ENCODE results near the gene OR10P1. TPM values are rescaled to one million over a fixed set of nuclear protein-coding genes. Genes with fewer than 3 reads are reported as not detected.

Gene OR10P1
- total RNA-seq, 4 donors from 2014 or later: not detected

DNA sequence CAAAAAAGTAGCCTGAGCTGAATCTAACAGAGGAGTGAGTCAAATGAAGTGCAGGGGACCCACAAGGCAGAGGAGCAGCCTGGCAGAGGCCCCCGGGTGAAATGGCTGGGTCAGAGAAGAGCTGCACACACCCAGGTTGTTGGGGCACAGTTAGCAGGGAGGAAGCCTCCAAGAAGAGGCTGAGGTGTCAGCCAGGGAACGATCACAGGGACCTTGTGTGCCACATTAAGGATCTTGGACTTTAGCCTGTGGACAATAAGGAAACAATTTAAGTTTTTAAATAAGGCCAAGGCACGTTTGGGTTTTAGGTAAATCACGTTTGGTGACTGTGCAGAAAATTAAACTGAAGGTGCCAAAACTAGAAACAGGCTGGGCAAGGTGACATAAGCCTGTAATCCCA lies 35.1 kb downstream of the OR10P1 start:
- DNase-seq (ENCODE audit: extremely low spot score): no peak
- Histone ChIP-seq H3K36me3 (no peaks in the 10 kb centered on the region), H3K9me3 (no peaks in the 10 kb centered on the region), H3K4me3 (no peak overlapping the region), H3K4me1 (no peaks in the 10 kb centered on the region), H3K27me3 (no peaks in the 10 kb centered on the region), H3K27ac (replicated peaks in 1 of 4) (no peak overlapping the region)
- intact Hi-C loops (cut with DNase I): no loop called here
- 63% methylated on average over 4 of the region's 4 CpGs for WGBS
- TF ChIP-seq POLR2A (IDR thresholded peaks at IDR 0.05; ENCODE audit: low read depth): no peak
- no peak for TF ChIP-seq EP300 (IDR thresholded peaks at IDR 0.05)
- no peak for TF ChIP-seq POLR2AphosphoS5 (IDR thresholded peaks at IDR 0.05)
- TF ChIP-seq, protein P1, sequence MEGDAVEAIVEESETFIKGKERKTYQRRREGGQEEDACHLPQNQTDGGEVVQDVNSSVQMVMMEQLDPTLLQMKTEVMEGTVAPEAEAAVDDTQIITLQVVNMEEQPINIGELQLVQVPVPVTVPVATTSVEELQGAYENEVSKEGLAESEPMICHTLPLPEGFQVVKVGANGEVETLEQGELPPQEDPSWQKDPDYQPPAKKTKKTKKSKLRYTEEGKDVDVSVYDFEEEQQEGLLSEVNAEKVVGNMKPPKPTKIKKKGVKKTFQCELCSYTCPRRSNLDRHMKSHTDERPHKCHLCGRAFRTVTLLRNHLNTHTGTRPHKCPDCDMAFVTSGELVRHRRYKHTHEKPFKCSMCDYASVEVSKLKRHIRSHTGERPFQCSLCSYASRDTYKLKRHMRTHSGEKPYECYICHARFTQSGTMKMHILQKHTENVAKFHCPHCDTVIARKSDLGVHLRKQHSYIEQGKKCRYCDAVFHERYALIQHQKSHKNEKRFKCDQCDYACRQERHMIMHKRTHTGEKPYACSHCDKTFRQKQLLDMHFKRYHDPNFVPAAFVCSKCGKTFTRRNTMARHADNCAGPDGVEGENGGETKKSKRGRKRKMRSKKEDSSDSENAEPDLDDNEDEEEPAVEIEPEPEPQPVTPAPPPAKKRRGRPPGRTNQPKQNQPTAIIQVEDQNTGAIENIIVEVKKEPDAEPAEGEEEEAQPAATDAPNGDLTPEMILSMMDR (IDR thresholded peaks at IDR 0.05): no peak

DNA sequence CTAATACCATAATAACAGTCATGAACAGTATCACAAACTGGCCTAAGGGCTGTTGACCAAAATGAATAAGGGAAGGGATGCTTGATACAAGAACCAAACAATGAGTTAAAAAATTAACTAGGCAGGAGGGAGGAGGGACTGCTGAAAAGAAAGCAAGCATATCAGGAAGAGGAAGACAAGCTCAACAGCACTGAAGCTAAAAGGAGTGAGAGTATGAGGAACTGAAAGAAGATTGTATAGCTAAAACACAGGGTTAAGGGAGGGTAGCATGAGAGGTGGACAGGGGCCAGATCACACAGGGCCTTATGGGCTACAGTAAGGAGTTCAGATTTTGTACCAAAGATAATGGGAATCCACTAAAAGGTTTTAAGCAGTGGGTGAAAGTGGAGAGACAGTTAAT lies 36.9 kb downstream of the OR10P1 start:
- no peak for TF ChIP-seq EP300 (IDR thresholded peaks at IDR 0.05)
- TF ChIP-seq POLR2A (IDR thresholded peaks at IDR 0.05; ENCODE audit: low read depth): no peak
- TF ChIP-seq, protein P1 (IDR thresholded peaks at IDR 0.05): no peak
- TF ChIP-seq POLR2AphosphoS5 (IDR thresholded peaks at IDR 0.05): no peak
- intact Hi-C loops (cut with DNase I): no loop called here
- no peak for DNase-seq (ENCODE audit: extremely low spot score)

DNA sequence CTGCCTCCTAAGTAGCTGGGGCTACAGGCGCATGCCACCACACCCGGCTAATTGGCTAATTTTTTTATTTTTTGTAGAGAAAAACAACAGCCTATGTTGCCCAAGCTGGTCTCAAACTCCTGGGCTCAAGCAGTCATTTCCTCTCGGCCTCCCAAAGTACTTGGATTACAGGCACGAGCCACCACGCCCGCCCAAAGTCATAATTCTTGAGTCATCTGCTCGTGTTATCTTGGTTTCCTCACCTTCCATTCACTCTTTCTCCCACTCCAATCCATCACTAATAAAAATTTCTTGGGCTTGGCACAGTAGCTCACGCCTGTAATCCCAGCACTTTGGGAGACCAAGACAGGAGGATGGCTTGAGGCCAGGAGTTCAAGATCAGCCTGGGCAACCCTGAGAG lies 39.0 kb downstream of the OR10P1 start:
- no peaks in the 10 kb centered on the region for H3K4me1 ChIP-seq
- 85% methylated on average over 8 of the region's 8 CpGs for WGBS
- TF ChIP-seq, protein P1 (IDR thresholded peaks at IDR 0.05): no peak
- no peak for TF ChIP-seq EP300 (IDR thresholded peaks at IDR 0.05)
- H3K4me3 ChIP-seq: no peak overlapping the region
- no peaks in the 10 kb centered on the region for H3K36me3 ChIP-seq
- H3K9me3 ChIP-seq: no peaks in the 10 kb centered on the region
- intact Hi-C loops (cut with DNase I): no loop called here
- H3K27ac ChIP-seq (replicated peaks in 1 of 4): no peak overlapping the region
- no peak for DNase-seq (ENCODE audit: extremely low spot score)
- H3K27me3 ChIP-seq: no peaks in the 10 kb centered on the region

More for the DNA sequence above, 36.9 kb downstream of the OR10P1 start:
- Histone ChIP-seq H3K4me1 (no peaks in the 10 kb centered on the region), H3K27ac (replicated peaks in 1 of 4) (no peak overlapping the region), H3K4me3 (no peak overlapping the region), H3K9me3 (no peaks in the 10 kb centered on the region), H3K27me3 (no peaks in the 10 kb centered on the region), H3K36me3 (no peaks in the 10 kb centered on the region)

GRCh38 chr12:55676707-55677106 lies 40.0 kb downstream of the OR10P1 start:
- Histone ChIP-seq H3K36me3 (no peaks in the 10 kb centered on the region), H3K4me1 (peaks cover 6 to 10% (median 9%) of the 10 kb centered on the region in 4 donors), H3K4me3 (no peak overlapping the region), H3K27me3 (no peaks in the 10 kb centered on the region), H3K9me3 (no peaks in the 10 kb centered on the region), H3K27ac (replicated peaks in 1 of 4) (no peak overlapping the region)
- WGBS: 51% methylated on average over 6 of the region's 6 CpGs
- no peak for DNase-seq (ENCODE audit: extremely low spot score)
- intact Hi-C loops (cut with DNase I): no loop called here
- TF ChIP-seq POLR2AphosphoS5 (IDR thresholded peaks at IDR 0.05): no peak
- TF ChIP-seq, protein P1 (IDR thresholded peaks at IDR 0.05): no peak
- no peak for TF ChIP-seq POLR2A (IDR thresholded peaks at IDR 0.05; ENCODE audit: low read depth)
- no peak for TF ChIP-seq EP300 (IDR thresholded peaks at IDR 0.05)

DNA sequence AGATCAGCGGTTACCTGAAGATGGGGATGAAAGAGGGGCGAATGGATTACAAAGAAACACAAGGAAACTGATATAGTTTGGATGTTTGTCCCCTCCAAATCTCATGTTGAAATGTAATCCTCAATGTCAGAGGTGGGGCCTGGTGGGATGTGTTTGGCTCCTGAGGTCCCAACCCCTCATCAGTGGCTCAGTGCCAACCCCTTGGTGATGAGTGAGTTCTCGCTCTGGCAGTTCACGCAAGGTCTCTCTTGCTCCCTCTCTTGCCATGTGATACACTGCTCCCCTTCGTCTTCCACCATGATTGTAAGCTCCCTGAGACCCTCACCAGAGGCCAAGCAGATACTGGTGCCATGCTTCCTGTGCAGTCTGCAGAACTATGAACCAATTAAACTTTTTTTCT lies 43.0 kb downstream of the OR10P1 start:
- peaks cover 0 to 2% (median 1%) of the 10 kb centered on the region in 4 donors for H3K36me3 ChIP-seq
- no peak for DNase-seq (ENCODE audit: extremely low spot score)
- H3K4me1 ChIP-seq: peaks cover 10 to 16% (median 14%) of the 10 kb centered on the region in 4 donors
- no peak overlapping the region for H3K4me3 ChIP-seq
- TF ChIP-seq, protein P1 (IDR thresholded peaks at IDR 0.05): no peak
- TF ChIP-seq POLR2A (IDR thresholded peaks at IDR 0.05; ENCODE audit: low read depth) (no peak), EP300 (IDR thresholded peaks at IDR 0.05) (no peak)
- no peak overlapping the region for H3K27ac ChIP-seq (replicated peaks in 1 of 4)
- intact Hi-C loops (cut with DNase I): loop anchor here (5.0 kb wide), 1 partner anchor 58 kb away; no protein-coding TSS in a partner anchor
- no peaks in the 10 kb centered on the region for H3K9me3 ChIP-seq
- H3K27me3 ChIP-seq: no peaks in the 10 kb centered on the region
- WGBS: 77% methylated on average over 5 of the region's 5 CpGs

Measured in esophagus muscularis mucosa (tissue), 4 donors.